Esophagus muscularis mucosa (tissue), 4 donors: ENCODE data around the gene STING1. TPM values are rescaled to one million over a fixed set of nuclear protein-coding genes. Genes with fewer than 3 reads are reported as not detected.
A peak's percentile ranks its signal among the peaks of the same experiment; 100 is the strongest.
"Not testable (repeated sequence)": the region's sequence is repeated elsewhere in the genome, so short reads cannot be mapped to it uniquely, and the experiment has no call there.

ENCODE experiments used
- DNase-seq: peaks from one replicate; pipeline ENCODE4 v3.0.0-alpha.2; 2017; ENCODE audit errors: extremely low spot score
- H3K27ac ChIP-seq, 4 donors: fragments of 200-600 bp; sonication (generic); replicated peaks in 1 of 4; 1 replicate in 3 of 4; 2 replicates in 1 of 4; pipeline ENCODE4 v1.5.1; 2016 to 2019; ENCODE audit warnings: mild to moderate bottlenecking in 1 of 4
- H3K27me3 ChIP-seq, 4 donors: fragments of 200-600 bp; sonication (generic); one replicate each; pipeline versions ENCODE4 v1.5.1 to v1.6.0; 2016 to 2019
- H3K36me3 ChIP-seq, 4 donors: fragments of 200-600 bp; sonication (generic); one replicate each; pipeline ENCODE4 v1.5.1; 2016 to 2019
- H3K4me1 ChIP-seq, 4 donors: fragments of 200-600 bp; sonication (generic); one replicate each; pipeline ENCODE4 v1.5.1; 2016 to 2019
- H3K4me3 ChIP-seq, 4 donors: fragments of 200-600 bp; sonication (generic); 1 replicate in 2 of 4; 2 replicates in 2 of 4; pipeline ENCODE4 v1.5.1; 2016 to 2019; ENCODE audit warnings: mild to moderate bottlenecking in 4 of 4, moderate library complexity in 1 of 4
- H3K9me3 ChIP-seq, 4 donors: fragments of 200-600 bp; sonication (generic); 1 replicate in 3 of 4; 2 replicates in 1 of 4; pipeline ENCODE4 v1.5.1; 2016 to 2019
- CTCF ChIP-seq, 3 experiments: fragments of 200-600 bp in 2 of 3; fragments of 450-650 bp in 1 of 3; sonication (generic) in 2 of 3; IDR thresholded peaks; one replicate each; pipeline ENCODE4 v1.5.1; 2017 to 2019; ENCODE audit warnings: antibody characterized with exemption in 3 of 3, mild to moderate bottlenecking in 2 of 3, moderate library complexity in 1 of 3
- EP300 ChIP-seq: sonication (generic); formaldehyde crosslinking; IDR thresholded peaks from one replicate; pipeline ENCODE4 v1.6.1; 2017; ENCODE audit warnings: antibody characterized with exemption
- POLR2A ChIP-seq: fragments of 450-650 bp; IDR thresholded peaks from one replicate; pipeline ENCODE4 v1.6.1; 2017; ENCODE audit warnings: antibody characterized with exemption, moderate library complexity, mild to moderate bottlenecking, low read depth
- POLR2AphosphoS5 ChIP-seq, 2 donors: sonication (generic); formaldehyde crosslinking; IDR thresholded peaks; one replicate each; pipeline ENCODE4 v1.6.1; 2017; ENCODE audit warnings: antibody characterized with exemption in 2 of 2
- WGBS: methylation state at CpG from one replicate; pipeline ENCODE4 v1.1.5; 2018; 5-methylcytosine and 5-hydroxymethylcytosine counted together
- intact Hi-C: fragments of 100-400 bp; cut with DNase I; formaldehyde crosslinking; loops from one replicate; pipeline ENCODE4 v1.15.1; 2023
- total RNA-seq, 4 donors: library from RNA; depleted of rRNA; stranded (reverse); fragments of >200 nt; gene quantifications; one replicate each; pipeline versions ENCODE4 v1.1.0 to v1.2.1, GENCODE V29; 2016

STING1 gene
- total RNA-seq, 4 donors from 2014 or later = 22.0 to 82.8 (median 52.4) TPM

GRCh38 chr5:139488260-139488659 lies 5.7 kb upstream of the STING1 start:
- peak overlapping the region in 2 of 4 donors; percentile 28 to 60 for H3K27ac ChIP-seq
- intact Hi-C loops = no loop called here
- TF ChIP-seq POLR2AphosphoS5 (IDR thresholded peaks at IDR 0.05) (no peak), EP300 (no peak), CTCF (IDR thresholded peaks at IDR 0.05) (no peak), POLR2A (no peak)
- no peaks in the 10 kb centered on the region for H3K9me3 ChIP-seq
- no peaks in the 10 kb centered on the region for H3K36me3 ChIP-seq
- 89% methylated on average over 3 of the region's 3 CpGs for WGBS
- no peak for DNase-seq
- H3K4me3 ChIP-seq = no peak overlapping the region
- no peaks in the 10 kb centered on the region for H3K27me3 ChIP-seq
- peaks cover 13 to 32% (median 22%) of the 10 kb centered on the region in 4 donors for H3K4me1 ChIP-seq

- H3K4me1 ChIP-seq = peaks cover 20 to 40% (median 26%) of the 10 kb centered on the region in 4 donors
- 77% methylated on average over 6 of the region's 7 CpGs for WGBS
- H3K4me3 ChIP-seq = no peak overlapping the region
- TF ChIP-seq CTCF (IDR thresholded peaks at IDR 0.05) (no peak), POLR2A (no peak), EP300 (no peak), POLR2AphosphoS5 (IDR thresholded peaks at IDR 0.05) (no peak)
- no peaks in the 10 kb centered on the region for H3K27me3 ChIP-seq
- no peaks in the 10 kb centered on the region for H3K36me3 ChIP-seq
- DNase-seq = no peak
- H3K9me3 ChIP-seq = no peaks in the 10 kb centered on the region
- intact Hi-C loops = no loop called here
- H3K27ac ChIP-seq = no peak overlapping the region
Observed at GRCh38 chr5:139486201-139486600, 3.6 kb upstream of the STING1 start.

- H3K9me3 ChIP-seq, intact Hi-C loops, DNase-seq, H3K27me3 ChIP-seq: not testable (repeated sequence)
- Histone ChIP-seq H3K4me3 (peak overlapping the region; percentile 52 to 67 (median 56)), H3K27ac (peak overlapping the region; percentile 84 to 95 (median 92)), H3K36me3 (peaks cover 0 to 26% (median 21%) of the 10 kb centered on the region in 4 donors), H3K4me1 (peaks cover 33 to 64% (median 53%) of the 10 kb centered on the region in 4 donors)
- WGBS = 58% methylated on average over 6 of the region's 6 CpGs
Observed at GRCh38 chr5:139482890-139483208, 291 bp upstream of the STING1 start.

GRCh38 chr5:139481580-139482049 lies 943 bp downstream of the STING1 start:
- Histone ChIP-seq H3K27me3 (no peaks in the 10 kb centered on the region), H3K36me3 (peaks cover 0 to 38% (median 33%) of the 10 kb centered on the region in 4 donors), H3K4me1 (peaks cover 33 to 65% (median 53%) of the 10 kb centered on the region in 4 donors), H3K4me3 (peak overlapping the region; percentile 52 to 67 (median 56)), H3K9me3 (no peaks in the 10 kb centered on the region), H3K27ac (peak overlapping the region; percentile 84 to 95 (median 92))
- intact Hi-C loops = no loop called here
- DNase-seq = no peak
- 69% methylated on average over 2 of the region's 5 CpGs for WGBS
- TF ChIP-seq POLR2A = no peak
- TF ChIP-seq CTCF (IDR thresholded peaks at IDR 0.05) = peak; percentile 19 to 28 (median 22)
- no peak for TF ChIP-seq EP300

- intact Hi-C loops = no loop called here
- Histone ChIP-seq H3K9me3 (no peaks in the 10 kb centered on the region), H3K4me3 (peak overlapping the region; percentile 52 to 67 (median 56)), H3K4me1 (peaks cover 33 to 65% (median 53%) of the 10 kb centered on the region in 4 donors), H3K27ac (peak overlapping the region; percentile 84 to 95 (median 92)), H3K27me3 (no peaks in the 10 kb centered on the region), H3K36me3 (peaks cover 0 to 43% (median 36%) of the 10 kb centered on the region in 4 donors)
- no peak for DNase-seq
- TF ChIP-seq CTCF (IDR thresholded peaks at IDR 0.05) (no peak), EP300 (no peak), POLR2A (no peak), POLR2AphosphoS5 (IDR thresholded peaks at IDR 0.05) (no peak)
- 58% methylated on average over 11 of the region's 12 CpGs for WGBS
Observed at GRCh38 chr5:139481122-139481533, 1.4 kb downstream of the STING1 start.

GRCh38 chr5:139479729-139480128 lies 2.8 kb downstream of the STING1 start:
- H3K4me3 ChIP-seq, DNase-seq, H3K27me3 ChIP-seq, intact Hi-C loops, H3K9me3 ChIP-seq: not testable (repeated sequence)
- Histone ChIP-seq H3K27ac (peak overlapping the region in 1 of 4 donors; percentile 84), H3K4me1 (peaks cover 39 to 70% (median 59%) of the 10 kb centered on the region in 4 donors), H3K36me3 (peaks cover 0 to 56% (median 46%) of the 10 kb centered on the region in 4 donors)
- WGBS = 97% methylated on average over 4 of the region's 4 CpGs

- Histone ChIP-seq H3K36me3 (peaks cover 0 to 56% (median 46%) of the 10 kb centered on the region in 4 donors), H3K27ac (peak overlapping the region in 2 of 4 donors; percentile 19 to 34), H3K4me1 (peaks cover 42 to 71% (median 64%) of the 10 kb centered on the region in 4 donors)
- 82% methylated on average over 9 of the region's 9 CpGs for WGBS
- H3K27me3 ChIP-seq, H3K9me3 ChIP-seq, H3K4me3 ChIP-seq, DNase-seq, intact Hi-C loops: not testable (repeated sequence)
Observed at GRCh38 chr5:139478657-139479423, 3.7 kb downstream of the STING1 start.
